OCI-LY7 (cell line): Measurements from ENCODE around the gene ZNF814.

Experiments used
- CTCF ChIP-seq: fragments of 200-600 bp; sonication (generic); conservative IDR thresholded peaks from 2 replicates; pipeline ENCODE4 v1.5.1; 2014; ENCODE audit warnings: mild to moderate bottlenecking, antibody characterized with exemption, low read length, moderate library complexity, mixed read lengths
- EZH2phosphoT487 ChIP-seq: fragments of 200-600 bp; sonication (generic); IDR thresholded peaks from 2 replicates; pipeline ENCODE4 v1.6.1; 2018; ENCODE audit warnings: low read depth, borderline replicate concordance, mild to moderate bottlenecking, mixed run types, antibody characterized with exemption, low read length, moderate library complexity, mixed read lengths

GRCh38 chr19:57803594-57804325 lies 85.1 kb downstream of the ZNF814 start:
- TF ChIP-seq CTCF (no peak), EZH2phosphoT487 (no peak)
